Prostate gland (tissue), 2 donors: Measurements from ENCODE around the gene SNED1.

Source experiments
- POLR2A ChIP-seq: fragments of 450-650 bp; IDR thresholded peaks from one replicate; pipeline ENCODE4 v1.6.1; 2016; ENCODE audit warnings: antibody characterized with exemption, mild to moderate bottlenecking
- POLR2AphosphoS5 ChIP-seq: sonication (generic); formaldehyde crosslinking; IDR thresholded peaks from one replicate; pipeline ENCODE4 v1.6.1; 2017; ENCODE audit warnings: antibody characterized with exemption
- TF ChIP-seq, protein P1 (sequence below), 4 experiments: fragments of 200-600 bp in 2 of 4; fragments of 450-650 bp in 2 of 4; sonication (generic) in 2 of 4; IDR thresholded peaks; 1 replicate in 3 of 4; 2 replicates in 1 of 4; pipeline ENCODE4 v1.5.1; 2016 to 2019; ENCODE audit warnings: antibody characterized with exemption in 4 of 4, mild to moderate bottlenecking in 2 of 4, moderate library complexity in 2 of 4

- TF ChIP-seq, protein P1, sequence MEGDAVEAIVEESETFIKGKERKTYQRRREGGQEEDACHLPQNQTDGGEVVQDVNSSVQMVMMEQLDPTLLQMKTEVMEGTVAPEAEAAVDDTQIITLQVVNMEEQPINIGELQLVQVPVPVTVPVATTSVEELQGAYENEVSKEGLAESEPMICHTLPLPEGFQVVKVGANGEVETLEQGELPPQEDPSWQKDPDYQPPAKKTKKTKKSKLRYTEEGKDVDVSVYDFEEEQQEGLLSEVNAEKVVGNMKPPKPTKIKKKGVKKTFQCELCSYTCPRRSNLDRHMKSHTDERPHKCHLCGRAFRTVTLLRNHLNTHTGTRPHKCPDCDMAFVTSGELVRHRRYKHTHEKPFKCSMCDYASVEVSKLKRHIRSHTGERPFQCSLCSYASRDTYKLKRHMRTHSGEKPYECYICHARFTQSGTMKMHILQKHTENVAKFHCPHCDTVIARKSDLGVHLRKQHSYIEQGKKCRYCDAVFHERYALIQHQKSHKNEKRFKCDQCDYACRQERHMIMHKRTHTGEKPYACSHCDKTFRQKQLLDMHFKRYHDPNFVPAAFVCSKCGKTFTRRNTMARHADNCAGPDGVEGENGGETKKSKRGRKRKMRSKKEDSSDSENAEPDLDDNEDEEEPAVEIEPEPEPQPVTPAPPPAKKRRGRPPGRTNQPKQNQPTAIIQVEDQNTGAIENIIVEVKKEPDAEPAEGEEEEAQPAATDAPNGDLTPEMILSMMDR (IDR thresholded peaks at IDR 0.05): no peak
- TF ChIP-seq POLR2AphosphoS5 (no peak), POLR2A (no peak)
These were observed 1.6 kb upstream of the SNED1 start for GRCh38 chr2:240996834-240997140.
